Fibroblast of lung (primary cell): ENCODE measurements around the gene ARHGEF38. TPM values are rescaled to one million over a fixed set of nuclear protein-coding genes. Genes with fewer than 3 reads are reported as not detected.

Source experiments
- DNase-seq, 2 donors: peaks; one replicate each; pipeline versions ENCODE4 v3.0.0 to v3.0.0-alpha.2; 2010; ENCODE audit warnings: low read depth in 2 of 2
- H2AFZ ChIP-seq: 2 replicates; pipeline ENCODE4 v1.5.1; 2012; ENCODE audit warnings: low read length, control low read depth, inconsistent platforms
- H3K27ac ChIP-seq: 2 replicates; pipeline ENCODE4 v1.5.1; 2011; ENCODE audit warnings: low read length, control low read depth; ENCODE audit not compliant: insufficient read depth
- H3K27me3 ChIP-seq: 2 replicates; pipeline ENCODE4 v1.5.1; 2011; ENCODE audit warnings: mild to moderate bottlenecking, low read length; ENCODE audit not compliant: control insufficient read depth, insufficient read depth
- H3K36me3 ChIP-seq: 2 replicates; pipeline ENCODE4 v1.5.1; 2011; ENCODE audit warnings: low read length; ENCODE audit not compliant: control insufficient read depth, insufficient read depth
- H3K4me1 ChIP-seq: 2 replicates; pipeline ENCODE4 v1.5.1; 2011; ENCODE audit warnings: low read length; ENCODE audit not compliant: control insufficient read depth, insufficient read depth; ENCODE audit errors: extremely low read depth
- H3K4me2 ChIP-seq: 2 replicates; pipeline ENCODE4 v1.5.1; 2011; ENCODE audit warnings: low read length, control low read depth; ENCODE audit not compliant: insufficient read depth; ENCODE audit errors: extremely low read depth
- H3K4me3 ChIP-seq, 4 experiments: fragments of 200-600 bp in 1 of 4; sonication (generic) in 1 of 4; replicated peaks in 1 of 4; 2 replicates each; pipeline ENCODE4 v1.5.1; 2011 to 2016; ENCODE audit warnings: low read length in 4 of 4, low read depth in 3 of 4, mild to moderate bottlenecking in 3 of 4, control low read depth in 2 of 4, inconsistent platforms in 1 of 4, mixed read lengths in 1 of 4; ENCODE audit not compliant: insufficient read depth in 1 of 4; ENCODE audit errors: control extremely low read depth in 1 of 4
- H3K79me2 ChIP-seq: 2 replicates; pipeline ENCODE4 v1.5.1; 2012; ENCODE audit warnings: mild to moderate bottlenecking, low read length, inconsistent platforms; ENCODE audit not compliant: control insufficient read depth, insufficient read depth
- H3K9ac ChIP-seq: 2 replicates; pipeline ENCODE4 v1.5.1; 2011; ENCODE audit warnings: mild to moderate bottlenecking, low read length, control low read depth; ENCODE audit not compliant: insufficient read depth
- H3K9me3 ChIP-seq: 2 replicates; pipeline ENCODE4 v1.5.1; 2012; ENCODE audit warnings: low read depth, low read length; ENCODE audit not compliant: control insufficient read depth, insufficient read depth
- H4K20me1 ChIP-seq: 2 replicates; pipeline ENCODE4 v1.5.1; 2011; ENCODE audit warnings: low read length; ENCODE audit not compliant: control insufficient read depth, insufficient read depth; ENCODE audit errors: extremely low read depth
- EZH2 ChIP-seq: IDR thresholded peaks from 2 replicates; pipeline ENCODE4 v1.5.1; 2012; ENCODE audit warnings: low read length, control low read depth, mild to moderate bottlenecking; ENCODE audit errors: missing control alignments
- polyA plus RNA-seq, 2 donors: library from polyadenylated mRNA; depleted of rRNA in 1 of 2; stranded (reverse) in 1 of 2; unstranded in 1 of 2; fragments of >200 nt; gene quantifications; 2 replicates each; pipeline ENCODE4 v1.2.1, GENCODE V29; 2011 to 2012; ENCODE audit warnings: missing spikeins in 1 of 2
- total RNA-seq: library from RNA; depleted of rRNA; stranded (reverse); fragments of >200 nt; gene quantifications from 2 replicates; pipeline ENCODE4 v1.2.1, GENCODE V29; 2014
- TF ChIP-seq, protein P1 (sequence below), 2 donors: IDR thresholded peaks in 1 of 2; conservative IDR thresholded peaks in 1 of 2; 1 replicate in 1 of 2; 2 replicates in 1 of 2; pipeline ENCODE4 v1.5.1; 2011 to 2012; ENCODE audit warnings: low read length in 2 of 2, control low read depth in 1 of 2, inconsistent platforms in 1 of 2, low read depth in 1 of 2, mild to moderate bottlenecking in 1 of 2

The ARHGEF38 gene
- total and polyA plus RNA-seq, 2 donors (not counting 1 experiment from before 2014, with no cell fraction given), result not detected

DNA sequence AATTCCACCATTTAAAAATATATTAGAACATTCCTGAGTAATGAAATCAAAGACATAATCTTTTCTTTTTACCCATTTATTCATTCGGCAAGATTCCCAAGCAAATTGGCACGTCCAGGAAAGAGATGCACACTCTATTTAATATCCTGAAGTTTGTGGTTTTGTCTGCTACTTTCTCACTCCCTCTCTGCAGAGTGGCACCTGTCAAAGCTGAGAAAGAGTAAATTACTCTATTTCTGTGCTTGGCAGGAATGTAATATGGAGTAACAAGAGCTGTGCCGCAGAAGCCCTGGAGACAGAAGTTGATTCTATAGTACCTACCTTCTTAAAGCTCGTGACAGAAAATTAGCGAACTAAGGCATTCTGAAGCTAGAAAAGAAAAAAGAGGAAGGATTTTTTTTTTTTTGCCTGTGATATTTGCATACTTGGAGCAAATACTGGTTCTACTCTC, 161.7 kb downstream of the ARHGEF38 start:
- H4K20me1 ChIP-seq, result no peaks in the 10 kb centered on the region
- H3K4me3 ChIP-seq, result peak overlapping the region in 1 of 4 experiments; percentile 40
- no peak overlapping the region for H2AFZ ChIP-seq
- H3K27me3 ChIP-seq, result no peaks in the 10 kb centered on the region
- H3K36me3 ChIP-seq, result no peaks in the 10 kb centered on the region
- no peak for TF ChIP-seq EZH2
- TF ChIP-seq, protein P1, sequence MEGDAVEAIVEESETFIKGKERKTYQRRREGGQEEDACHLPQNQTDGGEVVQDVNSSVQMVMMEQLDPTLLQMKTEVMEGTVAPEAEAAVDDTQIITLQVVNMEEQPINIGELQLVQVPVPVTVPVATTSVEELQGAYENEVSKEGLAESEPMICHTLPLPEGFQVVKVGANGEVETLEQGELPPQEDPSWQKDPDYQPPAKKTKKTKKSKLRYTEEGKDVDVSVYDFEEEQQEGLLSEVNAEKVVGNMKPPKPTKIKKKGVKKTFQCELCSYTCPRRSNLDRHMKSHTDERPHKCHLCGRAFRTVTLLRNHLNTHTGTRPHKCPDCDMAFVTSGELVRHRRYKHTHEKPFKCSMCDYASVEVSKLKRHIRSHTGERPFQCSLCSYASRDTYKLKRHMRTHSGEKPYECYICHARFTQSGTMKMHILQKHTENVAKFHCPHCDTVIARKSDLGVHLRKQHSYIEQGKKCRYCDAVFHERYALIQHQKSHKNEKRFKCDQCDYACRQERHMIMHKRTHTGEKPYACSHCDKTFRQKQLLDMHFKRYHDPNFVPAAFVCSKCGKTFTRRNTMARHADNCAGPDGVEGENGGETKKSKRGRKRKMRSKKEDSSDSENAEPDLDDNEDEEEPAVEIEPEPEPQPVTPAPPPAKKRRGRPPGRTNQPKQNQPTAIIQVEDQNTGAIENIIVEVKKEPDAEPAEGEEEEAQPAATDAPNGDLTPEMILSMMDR (conservative IDR thresholded peaks at IDR 0.05 in 1 of 2, IDR thresholded peaks at IDR 0.05 in 1 of 2; ENCODE audit: low read depth in 1 of 2, low read length in 2 of 2), result no peak
- H3K79me2 ChIP-seq, result peaks cover 19% of the 10 kb centered on the region
- H3K27ac ChIP-seq, result no peak overlapping the region
- DNase-seq, result peak; percentile 25 to 41
- H3K9ac ChIP-seq, result no peak overlapping the region
- H3K4me1 ChIP-seq, result peaks cover 7% of the 10 kb centered on the region
- H3K9me3 ChIP-seq, result no peaks in the 10 kb centered on the region
- H3K4me2 ChIP-seq, result peak overlapping the region; percentile 75

DNA sequence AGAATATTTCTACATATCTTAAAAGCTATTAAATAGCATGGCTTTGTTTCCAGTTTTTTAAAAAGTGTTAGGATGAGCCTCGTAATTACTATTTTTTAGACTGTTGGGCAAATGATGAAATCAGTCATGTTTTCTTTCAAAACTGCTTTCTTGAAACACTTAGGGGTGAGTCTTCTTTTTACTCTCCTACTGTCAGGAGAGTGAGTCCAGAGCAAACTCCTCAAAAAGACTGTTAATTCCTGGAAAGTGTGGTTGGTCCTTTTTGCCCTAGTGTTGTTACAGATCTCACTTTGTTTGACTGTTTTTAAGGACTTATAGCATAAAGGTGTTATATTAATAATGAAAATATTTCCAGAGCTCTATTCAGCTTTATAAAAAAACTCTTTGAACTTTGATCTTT, 162.5 kb downstream of the ARHGEF38 start:
- Histone ChIP-seq H4K20me1 (no peaks in the 10 kb centered on the region), H3K4me1 (peaks cover 7% of the 10 kb centered on the region), H3K27ac (no peak overlapping the region), H3K4me2 (no peak overlapping the region), H3K27me3 (no peaks in the 10 kb centered on the region), H3K79me2 (peaks cover 12% of the 10 kb centered on the region), H3K9me3 (no peaks in the 10 kb centered on the region), H3K36me3 (no peaks in the 10 kb centered on the region), H3K4me3 (no peak overlapping the region), H2AFZ (peak overlapping the region; percentile 40), H3K9ac (no peak overlapping the region)
- DNase-seq, result peak in 1 of 2 donors; percentile 16
- TF ChIP-seq, protein P1 (conservative IDR thresholded peaks at IDR 0.05 in 1 of 2, IDR thresholded peaks at IDR 0.05 in 1 of 2; ENCODE audit: low read depth in 1 of 2, low read length in 2 of 2), result no peak
- TF ChIP-seq EZH2, result no peak

DNA sequence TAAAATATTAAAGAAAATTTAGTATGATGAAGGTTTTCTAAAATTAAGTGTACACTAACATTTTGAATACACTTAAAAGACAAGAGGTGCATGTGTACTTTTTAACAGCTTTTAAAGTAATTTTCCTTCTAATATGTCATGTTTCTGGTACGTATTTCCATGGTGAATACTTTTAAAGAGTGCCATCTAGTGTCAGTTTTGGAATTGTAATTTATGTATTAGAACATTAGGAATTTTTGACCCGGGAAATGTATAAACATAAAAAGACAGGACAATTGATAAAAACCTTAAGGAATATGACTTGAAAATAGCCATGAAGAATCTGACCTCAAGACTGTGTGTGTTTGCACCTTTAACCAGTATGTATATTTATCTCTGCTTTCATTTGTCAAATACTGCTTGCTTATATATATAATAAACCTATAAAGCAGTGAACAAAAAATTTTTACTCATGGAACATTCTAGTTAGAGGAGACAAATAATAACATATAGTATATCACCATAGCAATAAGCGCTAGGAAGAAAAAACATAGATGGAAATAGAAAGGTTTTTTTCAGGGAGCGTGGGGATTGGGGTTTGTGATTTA, 163.4 kb downstream of the ARHGEF38 start:
- no peak overlapping the region for H3K27ac ChIP-seq
- H3K9ac ChIP-seq, result no peak overlapping the region
- no peaks in the 10 kb centered on the region for H3K27me3 ChIP-seq
- peak; percentile 27 to 68 for DNase-seq
- H4K20me1 ChIP-seq, result no peaks in the 10 kb centered on the region
- no peak overlapping the region for H2AFZ ChIP-seq
- no peaks in the 10 kb centered on the region for H3K9me3 ChIP-seq
- H3K4me3 ChIP-seq, result no peak overlapping the region
- TF ChIP-seq EZH2, result no peak
- TF ChIP-seq, protein P1 (conservative IDR thresholded peaks at IDR 0.05 in 1 of 2, IDR thresholded peaks at IDR 0.05 in 1 of 2; ENCODE audit: low read depth in 1 of 2, low read length in 2 of 2), result peak in 1 of 2 donors; percentile 27
- no peak overlapping the region for H3K4me2 ChIP-seq
- H3K4me1 ChIP-seq, result peaks cover 7% of the 10 kb centered on the region
- no peaks in the 10 kb centered on the region for H3K36me3 ChIP-seq
- peaks cover 8% of the 10 kb centered on the region for H3K79me2 ChIP-seq
